Stimulated activated CD4-positive, alpha-beta T cell treated with anti-CD3 and anti-CD28 coated beads, Interleukin-2, amount 100 ng/mL, for 48 hours (primary cell): ENCODE measurements around the gene RPP14.
A peak's percentile ranks its signal among the peaks of the same experiment; 100 is the strongest.
"Not testable (repeated sequence)": the region's sequence is repeated elsewhere in the genome, so short reads cannot be mapped to it uniquely, and the experiment has no call there.

Source experiments
- DNase-seq, 2 donors: peaks; one replicate each; pipeline ENCODE4 v3.0.0-alpha.2; 2020

RPP14 gene

GRCh38 chr3:58305882-58306711 lies at the start of gene RPP14, which contains the start of gene HTD2:
Gene RPP14, plus strand, starts transcription at chr3:58306245. Its CDS starts 4,085 bp downstream, at chr3:58310330.
Gene HTD2, plus strand, starts transcription at chr3:58306520. Its CDS starts 11,094 bp downstream, at chr3:58317614.
- DNase-seq = peak; percentile 99

GRCh38 chr3:58256511-58256910 lies 49.5 kb upstream of the RPP14 start:
- DNase-seq = no peak

- no peak for DNase-seq
Observed at GRCh38 chr3:58258392-58259055, 47.5 kb upstream of the RPP14 start.

GRCh38 chr3:58260261-58260731 lies 45.7 kb upstream of the RPP14 start:
- DNase-seq = no peak

GRCh38 chr3:58260733-58261132 lies 45.3 kb upstream of the RPP14 start:
- no peak for DNase-seq

- no peak for DNase-seq
Observed at GRCh38 chr3:58261954-58262666, 43.9 kb upstream of the RPP14 start.

GRCh38 chr3:58266577-58266976 lies 39.5 kb upstream of the RPP14 start:
- no peak for DNase-seq

- not testable (repeated sequence) for DNase-seq
Observed at GRCh38 chr3:58267543-58267942, 38.5 kb upstream of the RPP14 start.

- DNase-seq = no peak
Observed at GRCh38 chr3:58269356-58269755, 36.7 kb upstream of the RPP14 start.

- no peak for DNase-seq
Observed at GRCh38 chr3:58270485-58270884, 35.6 kb upstream of the RPP14 start.

- no peak for DNase-seq
Observed at GRCh38 chr3:58271901-58272501, 34.0 kb upstream of the RPP14 start.

GRCh38 chr3:58272891-58273290 lies 33.2 kb upstream of the RPP14 start:
- DNase-seq = no peak

- DNase-seq = not testable (repeated sequence)
Observed at GRCh38 chr3:58273362-58273761, 32.7 kb upstream of the RPP14 start.

GRCh38 chr3:58274027-58274614 lies 31.9 kb upstream of the RPP14 start:
- DNase-seq = no peak

- DNase-seq = no peak
Observed at GRCh38 chr3:58281069-58281468, 25.0 kb upstream of the RPP14 start.

- DNase-seq = no peak
Observed at GRCh38 chr3:58285334-58285733, 20.7 kb upstream of the RPP14 start.

GRCh38 chr3:58287354-58287753 lies 18.7 kb upstream of the RPP14 start:
- DNase-seq = no peak

GRCh38 chr3:58288011-58288728 lies 17.9 kb upstream of the RPP14 start:
- no peak for DNase-seq

- not testable (repeated sequence) for DNase-seq
Observed at GRCh38 chr3:58288964-58289613, 17.0 kb upstream of the RPP14 start.

GRCh38 chr3:58290446-58290845 lies 15.6 kb upstream of the RPP14 start:
- not testable (repeated sequence) for DNase-seq

GRCh38 chr3:58291671-58292338 lies 14.2 kb upstream of the RPP14 start:
- no peak for DNase-seq
